Prostate gland (tissue), 2 donors: ENCODE data around the gene GORASP1.

Experiments
- POLR2A ChIP-seq: fragments of 450-650 bp; IDR thresholded peaks from one replicate; pipeline ENCODE4 v1.6.1; 2016; ENCODE audit warnings: antibody characterized with exemption, mild to moderate bottlenecking
- POLR2AphosphoS5 ChIP-seq: sonication (generic); formaldehyde crosslinking; IDR thresholded peaks from one replicate; pipeline ENCODE4 v1.6.1; 2017; ENCODE audit warnings: antibody characterized with exemption
- TF ChIP-seq, protein P1 (sequence below), 4 experiments: fragments of 200-600 bp in 2 of 4; fragments of 450-650 bp in 2 of 4; sonication (generic) in 2 of 4; IDR thresholded peaks; 1 replicate in 3 of 4; 2 replicates in 1 of 4; pipeline ENCODE4 v1.5.1; 2016 to 2019; ENCODE audit warnings: antibody characterized with exemption in 4 of 4, mild to moderate bottlenecking in 2 of 4, moderate library complexity in 2 of 4

DNA sequence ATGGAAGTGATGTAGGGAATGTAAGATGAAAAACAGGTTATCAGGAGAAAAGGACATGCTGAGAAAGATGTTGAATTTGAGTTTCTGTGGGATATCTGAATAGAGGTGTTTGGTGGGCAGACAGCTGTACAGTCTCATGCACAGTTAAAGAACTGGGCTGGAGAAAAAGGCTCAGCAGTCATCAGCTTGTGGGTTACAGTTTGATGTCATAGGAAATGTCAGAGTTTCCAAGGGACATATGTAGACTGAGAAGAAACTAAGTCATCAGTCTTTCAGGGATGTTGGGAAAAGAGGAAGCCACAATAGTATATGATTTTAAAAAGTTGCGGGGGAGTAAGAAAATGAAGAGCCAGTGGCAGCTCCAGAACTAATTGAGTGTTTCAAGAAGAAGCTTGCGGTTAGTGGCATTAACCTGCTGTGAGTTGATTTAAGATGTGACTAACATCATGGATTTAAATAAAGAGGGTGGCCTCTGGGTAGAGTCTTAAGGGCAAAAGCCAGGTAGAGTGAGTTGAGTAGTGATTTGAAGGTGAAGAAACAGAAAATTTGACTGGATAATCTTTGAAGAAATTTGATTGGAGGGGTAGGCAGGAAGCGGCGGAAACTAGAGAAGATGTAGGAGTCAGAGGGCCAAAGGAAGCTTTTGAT, 24.6 kb downstream of the GORASP1 start:
- TF ChIP-seq POLR2A (no peak), POLR2AphosphoS5 (no peak)
- TF ChIP-seq, protein P1, sequence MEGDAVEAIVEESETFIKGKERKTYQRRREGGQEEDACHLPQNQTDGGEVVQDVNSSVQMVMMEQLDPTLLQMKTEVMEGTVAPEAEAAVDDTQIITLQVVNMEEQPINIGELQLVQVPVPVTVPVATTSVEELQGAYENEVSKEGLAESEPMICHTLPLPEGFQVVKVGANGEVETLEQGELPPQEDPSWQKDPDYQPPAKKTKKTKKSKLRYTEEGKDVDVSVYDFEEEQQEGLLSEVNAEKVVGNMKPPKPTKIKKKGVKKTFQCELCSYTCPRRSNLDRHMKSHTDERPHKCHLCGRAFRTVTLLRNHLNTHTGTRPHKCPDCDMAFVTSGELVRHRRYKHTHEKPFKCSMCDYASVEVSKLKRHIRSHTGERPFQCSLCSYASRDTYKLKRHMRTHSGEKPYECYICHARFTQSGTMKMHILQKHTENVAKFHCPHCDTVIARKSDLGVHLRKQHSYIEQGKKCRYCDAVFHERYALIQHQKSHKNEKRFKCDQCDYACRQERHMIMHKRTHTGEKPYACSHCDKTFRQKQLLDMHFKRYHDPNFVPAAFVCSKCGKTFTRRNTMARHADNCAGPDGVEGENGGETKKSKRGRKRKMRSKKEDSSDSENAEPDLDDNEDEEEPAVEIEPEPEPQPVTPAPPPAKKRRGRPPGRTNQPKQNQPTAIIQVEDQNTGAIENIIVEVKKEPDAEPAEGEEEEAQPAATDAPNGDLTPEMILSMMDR (IDR thresholded peaks at IDR 0.05) = no peak
